Endodermal cell (in vitro differentiated cells): ENCODE measurements around the gene SEC11C. TPM values are rescaled to one million over a fixed set of nuclear protein-coding genes. Genes with fewer than 3 reads are reported as not detected.

Experiments used
- DNase-seq: peaks from one replicate; pipeline ENCODE4 v3.0.0-alpha.2; 2017
- H3K27ac ChIP-seq: 2 replicates; pipeline ENCODE4 v1.5.1; 2013; ENCODE audit warnings: mild to moderate bottlenecking, low read depth, low read length, moderate library complexity
- H3K27me3 ChIP-seq: 2 replicates; pipeline ENCODE4 v1.6.1; 2013; ENCODE audit warnings: mild to moderate bottlenecking, low read length, moderate library complexity; ENCODE audit not compliant: insufficient read depth, control insufficient read depth, poor library complexity, severe bottlenecking
- H3K36me3 ChIP-seq: 2 replicates; pipeline ENCODE4 v1.7.0; 2013; ENCODE audit warnings: mild to moderate bottlenecking, low read length, moderate library complexity; ENCODE audit not compliant: control insufficient read depth, insufficient read depth
- H3K4me1 ChIP-seq: one replicate; pipeline ENCODE4 v1.7.0; 2013; ENCODE audit warnings: low read length; ENCODE audit not compliant: control insufficient read depth, insufficient read depth
- H3K4me3 ChIP-seq: 2 replicates; pipeline ENCODE4 v1.5.1; 2013; ENCODE audit warnings: mild to moderate bottlenecking, low read length, moderate library complexity
- H3K9ac ChIP-seq: 2 replicates; pipeline ENCODE4 v1.6.1; 2013; ENCODE audit warnings: mild to moderate bottlenecking, low read length, moderate library complexity; ENCODE audit not compliant: poor library complexity, severe bottlenecking; ENCODE audit errors: extremely low read depth
- H3K9me3 ChIP-seq: 2 replicates; pipeline ENCODE4 v1.6.1; 2013; ENCODE audit warnings: mild to moderate bottlenecking, low read length, moderate library complexity; ENCODE audit not compliant: control insufficient read depth
- H3K27ac Mint-ChIP-seq: 2 replicates; pipeline ENCODE4 v1.8.0; 2020; ENCODE audit warnings: mixed read lengths
- H3K27me3 Mint-ChIP-seq: 2 replicates; pipeline ENCODE4 v1.8.0; 2021; ENCODE audit warnings: mild to moderate bottlenecking, mixed read lengths; ENCODE audit not compliant: insufficient read depth
- H3K36me3 Mint-ChIP-seq: 2 replicates; pipeline ENCODE4 v1.8.0; 2020; ENCODE audit warnings: low read depth, mixed read lengths
- H3K4me1 Mint-ChIP-seq: 2 replicates; pipeline ENCODE4 v1.8.0; 2020; ENCODE audit warnings: mixed read lengths
- H3K4me3 Mint-ChIP-seq: 2 replicates; pipeline ENCODE4 v1.8.0; 2020; ENCODE audit warnings: mild to moderate bottlenecking, moderate library complexity, mixed read lengths
- H3K9me3 Mint-ChIP-seq: 2 replicates; pipeline ENCODE4 v1.8.0; 2020; ENCODE audit warnings: mild to moderate bottlenecking, mixed read lengths
- WGBS, 2 experiments: methylation state at CpG; one replicate each; pipeline versions ENCODE4 v1.1.5 to v1.1.7; 2013; ENCODE audit warnings: missing lambda C conversion rate in 2 of 2, mixed read lengths in 1 of 2; ENCODE audit not compliant: insufficient coverage in 1 of 2, insufficient read length in 1 of 2; 5-methylcytosine and 5-hydroxymethylcytosine counted together
- total RNA-seq, 2 donors: library from RNA; stranded (reverse); fragmentation: NEBNext Ultra II Directional in 1 of 2; extraction: Animal tissue kit (Norgen Biotek cat#: 25700) in 1 of 2; gene quantifications; 2 replicates in 1 of 2; 3 replicates in 1 of 2; pipeline ENCODE4 v1.2.1, GENCODE V29; 2021
- TF ChIP-seq, protein P1 (sequence below): fragments of 200-600 bp; sonication (generic); conservative IDR thresholded peaks from 2 replicates; pipeline ENCODE4 v1.5.0; 2021; ENCODE audit warnings: antibody characterized with exemption, mild to moderate bottlenecking

Gene SEC11C
- total RNA-seq, 2 donors from 2014 or later: 38.7 to 39.9 TPM

DNA sequence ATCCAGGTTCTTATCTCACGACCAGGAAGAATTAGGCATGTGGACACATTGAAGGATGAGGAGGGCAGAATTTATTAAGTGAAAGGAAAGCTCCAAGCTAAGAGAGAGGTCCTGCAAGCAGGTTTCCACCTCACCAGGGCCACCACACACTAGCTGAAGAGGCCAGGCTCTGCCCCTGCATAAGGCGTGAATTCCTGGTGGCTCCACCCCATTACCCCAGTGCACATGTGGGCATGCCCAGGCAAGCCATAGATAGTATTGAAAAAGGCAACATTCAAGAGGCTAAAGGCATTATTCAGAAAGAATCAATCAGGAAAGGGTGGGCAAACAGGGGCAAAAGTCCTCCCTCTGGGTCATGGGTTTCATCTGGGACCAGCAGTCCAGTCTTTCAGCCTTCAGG lies 49.3 kb downstream of the SEC11C start:
- no peak overlapping the region for H3K9ac ChIP-seq
- H3K9me3 ChIP-seq: no peaks in the 10 kb centered on the region
- no peaks in the 10 kb centered on the region for H3K4me1 ChIP-seq
- no peak overlapping the region for H3K27ac Mint-ChIP-seq
- peaks cover 6% of the 10 kb centered on the region for H3K9me3 Mint-ChIP-seq
- H3K36me3 ChIP-seq: no peaks in the 10 kb centered on the region
- no peak overlapping the region for H3K27ac ChIP-seq
- DNase-seq: no peak
- H3K36me3 Mint-ChIP-seq: no peaks in the 10 kb centered on the region
- H3K27me3 Mint-ChIP-seq: peaks cover 3% of the 10 kb centered on the region
- H3K4me3 Mint-ChIP-seq: no peak overlapping the region
- TF ChIP-seq, protein P1, sequence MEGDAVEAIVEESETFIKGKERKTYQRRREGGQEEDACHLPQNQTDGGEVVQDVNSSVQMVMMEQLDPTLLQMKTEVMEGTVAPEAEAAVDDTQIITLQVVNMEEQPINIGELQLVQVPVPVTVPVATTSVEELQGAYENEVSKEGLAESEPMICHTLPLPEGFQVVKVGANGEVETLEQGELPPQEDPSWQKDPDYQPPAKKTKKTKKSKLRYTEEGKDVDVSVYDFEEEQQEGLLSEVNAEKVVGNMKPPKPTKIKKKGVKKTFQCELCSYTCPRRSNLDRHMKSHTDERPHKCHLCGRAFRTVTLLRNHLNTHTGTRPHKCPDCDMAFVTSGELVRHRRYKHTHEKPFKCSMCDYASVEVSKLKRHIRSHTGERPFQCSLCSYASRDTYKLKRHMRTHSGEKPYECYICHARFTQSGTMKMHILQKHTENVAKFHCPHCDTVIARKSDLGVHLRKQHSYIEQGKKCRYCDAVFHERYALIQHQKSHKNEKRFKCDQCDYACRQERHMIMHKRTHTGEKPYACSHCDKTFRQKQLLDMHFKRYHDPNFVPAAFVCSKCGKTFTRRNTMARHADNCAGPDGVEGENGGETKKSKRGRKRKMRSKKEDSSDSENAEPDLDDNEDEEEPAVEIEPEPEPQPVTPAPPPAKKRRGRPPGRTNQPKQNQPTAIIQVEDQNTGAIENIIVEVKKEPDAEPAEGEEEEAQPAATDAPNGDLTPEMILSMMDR: no peak
- no peak overlapping the region for H3K4me3 ChIP-seq
- H3K27me3 ChIP-seq: no peaks in the 10 kb centered on the region
- WGBS, 2 experiments: 94% methylated on average over 2 of the region's 2 CpGs; no CpG with 5 or more reads in 1 of the 2 experiments
- H3K4me1 Mint-ChIP-seq: no peaks in the 10 kb centered on the region

DNA sequence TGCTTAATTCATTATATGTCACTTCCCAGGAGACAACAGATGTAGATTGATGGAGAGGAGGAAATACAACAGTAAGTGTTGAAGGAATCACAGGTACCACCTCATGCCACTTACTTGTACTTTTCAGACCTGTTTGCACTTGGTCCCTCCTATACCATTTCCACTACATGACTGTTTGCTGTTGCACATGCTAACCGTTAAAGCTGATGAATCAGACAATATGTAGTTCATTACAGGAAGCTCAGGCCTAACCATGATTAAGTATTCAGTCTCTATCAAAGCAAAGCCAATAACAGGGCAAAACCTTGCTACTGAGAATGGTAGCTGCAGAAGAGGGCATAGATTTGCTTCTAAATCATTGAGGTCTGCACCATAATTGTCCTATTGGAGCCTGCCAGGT lies 50.1 kb downstream of the SEC11C start:
- no peak overlapping the region for H3K9ac ChIP-seq
- no peak overlapping the region for H3K27ac ChIP-seq
- Mint-ChIP-seq H3K36me3 (no peaks in the 10 kb centered on the region), H3K4me1 (no peaks in the 10 kb centered on the region), H3K9me3 (peaks cover 6% of the 10 kb centered on the region), H3K27me3 (peaks cover 4% of the 10 kb centered on the region), H3K4me3 (no peak overlapping the region), H3K27ac (no peak overlapping the region)
- H3K36me3 ChIP-seq: no peaks in the 10 kb centered on the region
- DNase-seq: no peak
- H3K9me3 ChIP-seq: no peaks in the 10 kb centered on the region
- no peaks in the 10 kb centered on the region for H3K4me1 ChIP-seq
- TF ChIP-seq, protein P1: no peak
- no peak overlapping the region for H3K4me3 ChIP-seq
- WGBS, 2 experiments: 87 to 100% methylated on average over 1 of the region's 1 CpG
- H3K27me3 ChIP-seq: no peaks in the 10 kb centered on the region

DNA sequence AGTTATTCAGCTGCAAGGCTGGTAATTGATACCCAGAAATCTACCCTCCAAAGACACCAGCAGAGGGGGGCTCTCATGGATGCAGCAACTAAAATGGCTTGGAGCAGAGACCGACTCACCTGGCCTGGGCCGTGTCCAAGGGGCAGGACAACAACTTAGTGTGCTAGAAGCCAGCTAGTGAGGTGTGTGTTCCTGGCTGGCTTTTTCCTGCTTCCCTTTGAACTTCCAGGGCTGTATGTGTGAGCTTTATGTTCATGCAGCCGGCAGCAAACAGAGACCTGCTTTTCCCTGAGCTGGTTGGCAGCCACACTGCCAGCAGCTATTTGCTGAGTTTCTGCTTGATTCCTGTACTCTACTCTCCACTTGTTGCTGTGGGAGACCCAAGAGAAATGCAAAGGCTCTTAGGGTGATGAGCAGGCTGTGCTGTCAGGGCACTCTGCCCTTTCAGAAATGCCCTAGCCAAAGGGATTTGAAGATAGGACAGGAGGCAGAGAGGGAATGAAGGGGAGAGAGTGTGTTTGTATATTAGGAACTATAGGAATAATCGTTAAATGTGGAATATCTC lies 56.6 kb downstream of the SEC11C start:
- peaks cover under 1% of the 10 kb centered on the region for H3K9me3 Mint-ChIP-seq
- TF ChIP-seq, protein P1: no peak
- WGBS, 2 experiments: 50 to 88% methylated on average over 1 to 3 of the region's 4 CpGs

More for the DNA sequence above, 56.6 kb downstream of the SEC11C start:
- peaks cover 8% of the 10 kb centered on the region for H3K4me1 ChIP-seq
- Mint-ChIP-seq H3K4me1 (peaks cover 15% of the 10 kb centered on the region), H3K27ac (no peak overlapping the region), H3K27me3 (peaks cover 7% of the 10 kb centered on the region), H3K36me3 (no peaks in the 10 kb centered on the region), H3K4me3 (no peak overlapping the region)
- H3K4me3 ChIP-seq: no peak overlapping the region
- no peaks in the 10 kb centered on the region for H3K27me3 ChIP-seq
- no peaks in the 10 kb centered on the region for H3K9me3 ChIP-seq
- H3K36me3 ChIP-seq: no peaks in the 10 kb centered on the region
- no peak overlapping the region for H3K9ac ChIP-seq
- DNase-seq: no peak
- H3K27ac ChIP-seq: no peak overlapping the region
